GM21717 (cell line): ENCODE measurements around the gene TMC1.

Experiments used
- ATAC-seq: cut with Tn5 transposase; IDR thresholded peaks from one replicate; pipeline ENCODE4 v1.9.1; 2021; ENCODE audit warnings: mild to moderate bottlenecking, moderate library complexity; ENCODE audit not compliant: unreplicated experiment

Gene TMC1

GRCh38 chr9:72665421-72665820, 144.0 kb downstream of the TMC1 start:
- ATAC-seq, result no peak

- ATAC-seq, result no peak
Observed at GRCh38 chr9:72667181-72667580, 145.8 kb downstream of the TMC1 start.

GRCh38 chr9:72674961-72675360, 153.6 kb downstream of the TMC1 start:
- no peak for ATAC-seq

GRCh38 chr9:72675586-72675985, 154.2 kb downstream of the TMC1 start:
- ATAC-seq, result no peak

- ATAC-seq, result no peak
Observed at GRCh38 chr9:72680593-72681282, 159.3 kb downstream of the TMC1 start.

- ATAC-seq, result no peak
Observed at GRCh38 chr9:72681283-72681630, 159.8 kb downstream of the TMC1 start.

GRCh38 chr9:72684615-72685014, 163.2 kb downstream of the TMC1 start:
- ATAC-seq, result no peak

GRCh38 chr9:72685911-72686310, 164.5 kb downstream of the TMC1 start:
- no peak for ATAC-seq

- ATAC-seq, result no peak
Observed at GRCh38 chr9:72687331-72687730, 165.9 kb downstream of the TMC1 start.

- ATAC-seq, result no peak
Observed at GRCh38 chr9:72691671-72692070, 170.3 kb downstream of the TMC1 start.

- ATAC-seq, result no peak
Observed at GRCh38 chr9:72695365-72695764, 174.0 kb downstream of the TMC1 start.

GRCh38 chr9:72696511-72696910, 175.1 kb downstream of the TMC1 start:
- no peak for ATAC-seq

- ATAC-seq, result no peak
Observed at GRCh38 chr9:72701510-72701909, 180.1 kb downstream of the TMC1 start.

GRCh38 chr9:72703574-72703973, 182.2 kb downstream of the TMC1 start:
- ATAC-seq, result no peak

GRCh38 chr9:72704688-72705375, 183.4 kb downstream of the TMC1 start:
- ATAC-seq, result no peak

GRCh38 chr9:72718503-72718902, 197.1 kb downstream of the TMC1 start:
- no peak for ATAC-seq

- no peak for ATAC-seq
Observed at GRCh38 chr9:72721067-72721466, 199.7 kb downstream of the TMC1 start.

GRCh38 chr9:72726947-72727346, 205.5 kb downstream of the TMC1 start:
- no peak for ATAC-seq

- ATAC-seq, result no peak
Observed at GRCh38 chr9:72728031-72728770, 206.8 kb downstream of the TMC1 start.

GRCh38 chr9:72733895-72734294, 212.5 kb downstream of the TMC1 start:
- ATAC-seq, result no peak

GRCh38 chr9:72734631-72735030, 213.2 kb downstream of the TMC1 start:
- ATAC-seq, result no peak

GRCh38 chr9:72743836-72744235, 222.4 kb downstream of the TMC1 start:
- no peak for ATAC-seq
